GM12878 (cell line): ENCODE data around the gene CCNL2. TPM values are rescaled to one million over a fixed set of nuclear protein-coding genes. Genes with fewer than 3 reads are reported as not detected.

Source experiments
- ATAC-seq: fragments of 200-7000 bp; cut with Tn5 transposase; 3 replicates; pipeline ENCODE4 v1.9.1; 2020; ENCODE audit warnings: mild to moderate bottlenecking, moderate library complexity
- BruUV-seq: library from RNA; stranded (reverse); fragments of 400-500 nt; replicated peaks from 2 replicates; lab custom pipeline; 2021; lab: Mats Ljungman, UMichigan
- CTCF ChIA-PET: fragments of 300-600 bp; sonication (Branson Sonifier 250); formaldehyde crosslinking; extraction: SDS; loops from one replicate; lab custom pipeline; 2021; ENCODE audit warnings: inconsistent platforms; lab: Yijun Ruan, JAX
- POLR2A ChIA-PET: fragments of 350-600 bp; formaldehyde crosslinking; extraction: SDS; loops from one replicate; lab custom pipeline; 2021; ENCODE audit warnings: inconsistent platforms; lab: Charles Lee
- RAD21 ChIA-PET: fragments of 300-600 bp; sonication (Branson Sonifier 250); formaldehyde crosslinking; loops from one replicate; lab custom pipeline; 2023; ENCODE audit warnings: antibody characterized with exemption; ENCODE audit not compliant: unreplicated experiment; lab: Charles Lee
- SMC1A ChIA-PET: fragments of 300-600 bp; sonication (Branson Sonifier 250); formaldehyde crosslinking; loops from one replicate; lab custom pipeline; 2023; ENCODE audit not compliant: unreplicated experiment, uncharacterized antibody; lab: Charles Lee
- DNase-seq: peaks from one replicate; pipeline ENCODE4 v3.0.0-alpha.2; 2011; ENCODE audit warnings: low read depth, low spot score
- FAIRE-seq: peaks from 3 replicates; lab custom pipeline; 2011; peaks lifted over from hg19 to GRCh38; lab: Jason Lieb, UNC
- H2AFZ ChIP-seq: 2 replicates; pipeline ENCODE4 v1.6.0; 2011; ENCODE audit warnings: low read depth, low read length, control low read depth; ENCODE audit not compliant: control insufficient read depth
- H3K27ac ChIP-seq: 2 replicates; pipeline ENCODE4 v1.5.1; 2011; ENCODE audit warnings: control low read depth; ENCODE audit not compliant: control insufficient read depth, insufficient read depth
- H3K27me3 ChIP-seq, 2 experiments: replicated peaks in 1 of 2; 2 replicates each; pipeline versions ENCODE4 v1.6.0 to v1.6.1; 2011; ENCODE audit warnings: low read length in 1 of 2; ENCODE audit not compliant: control insufficient read depth in 2 of 2, insufficient read depth in 2 of 2
- H3K36me3 ChIP-seq, 2 experiments: 2 replicates each; pipeline ENCODE4 v1.5.1; 2011; ENCODE audit warnings: low read length in 1 of 2; ENCODE audit not compliant: control insufficient read depth in 2 of 2, insufficient read depth in 2 of 2
- H3K4me1 ChIP-seq: 2 replicates; pipeline ENCODE4 v1.6.1; 2011; ENCODE audit warnings: mild to moderate bottlenecking, low read length, moderate library complexity, mixed read lengths; ENCODE audit not compliant: control insufficient read depth, insufficient read depth
- H3K4me2 ChIP-seq: 2 replicates; pipeline ENCODE4 v1.6.0; 2011; ENCODE audit warnings: control low read depth; ENCODE audit not compliant: control insufficient read depth, insufficient read depth
- H3K4me3 ChIP-seq: fragments of 200-600 bp; sonication (generic); 2 replicates; pipeline ENCODE4 v1.5.1; 2016
- H3K79me2 ChIP-seq: 2 replicates; pipeline ENCODE4 v1.6.0; 2011; ENCODE audit warnings: low read length; ENCODE audit not compliant: control insufficient read depth, insufficient read depth
- H3K9ac ChIP-seq: 2 replicates; pipeline ENCODE4 v1.8.0; 2011; ENCODE audit warnings: low read length, control low read depth, mixed read lengths; ENCODE audit not compliant: control insufficient read depth, insufficient read depth
- H3K9me3 ChIP-seq: replicated peaks from 3 replicates; pipeline ENCODE4 v1.5.1; 2011; ENCODE audit warnings: mild to moderate bottlenecking, low read length; ENCODE audit not compliant: control insufficient read depth, insufficient read depth
- H4K20me1 ChIP-seq: 2 replicates; pipeline ENCODE4 v1.6.0; 2011; ENCODE audit not compliant: control insufficient read depth, insufficient read depth
- ATF7 ChIP-seq: fragments of 450-650 bp; IDR thresholded peaks from 2 replicates; pipeline ENCODE4 v1.6.1; 2016; ENCODE audit warnings: low read depth, mild to moderate bottlenecking
- BACH1 ChIP-seq: fragments of 450-650 bp; IDR thresholded peaks from 2 replicates; pipeline ENCODE4 v1.6.1; 2017; ENCODE audit warnings: mild to moderate bottlenecking, borderline replicate concordance
- CHD2 ChIP-seq: IDR thresholded peaks from 2 replicates; pipeline ENCODE4 v1.6.1; 2011; ENCODE audit warnings: low read depth, low read length, improper control_type of control experiment, borderline replicate concordance
- KDM1A ChIP-seq: fragments of 200-600 bp; sonication (generic); IDR thresholded peaks from 2 replicates; pipeline ENCODE4 v1.6.1; 2016; ENCODE audit warnings: borderline replicate concordance
- MEF2B ChIP-seq: fragments of 450-650 bp; IDR thresholded peaks from 2 replicates; pipeline ENCODE4 v1.6.1; 2018; ENCODE audit warnings: mild to moderate bottlenecking, moderate library complexity; ENCODE audit not compliant: partially characterized antibody, poor library complexity, severe bottlenecking
- PAX8 ChIP-seq: fragments of 450-650 bp; IDR thresholded peaks from 2 replicates; pipeline ENCODE4 v1.6.1; 2017; ENCODE audit warnings: mild to moderate bottlenecking, moderate library complexity
- POLR2AphosphoS2 ChIP-seq: IDR thresholded peaks from 2 replicates; pipeline ENCODE4 v1.6.1; 2011; ENCODE audit warnings: low read depth, mild to moderate bottlenecking, low read length, improper control_type of control experiment, moderate library complexity
- RBBP5 ChIP-seq: fragments of 200-600 bp; sonication (generic); conservative IDR thresholded peaks from 2 replicates; pipeline ENCODE4 v1.6.1; 2016
- RCOR1 ChIP-seq: conservative IDR thresholded peaks from 2 replicates; pipeline ENCODE4 v1.6.1; 2012; ENCODE audit warnings: low read depth, low read length, improper control_type of control experiment
- WGBS: methylation state at CpG from one replicate; pipeline ENCODE4 v1.1.6; 2016; ENCODE audit warnings: low lambda C conversion rate; ENCODE audit not compliant: insufficient replicate concordance, insufficient coverage; ENCODE audit errors: missing lambda C conversion rate; 5-methylcytosine and 5-hydroxymethylcytosine counted together
- in situ Hi-C: fragments of 300-500 bp; cut with MboI; formaldehyde crosslinking; loops from 9 replicates; pipeline ENCODE4 v1.14.3; 2018; ENCODE audit warnings: mixed read lengths
- intact Hi-C: fragments of 100-400 bp; cut with micrococcal nuclease; formaldehyde crosslinking; loops from one replicate; pipeline ENCODE4 v1.14.2; 2022; ENCODE audit not compliant: unreplicated experiment
- polyA plus RNA-seq, 11 experiments: library from polyadenylated mRNA; depleted of rRNA in 4 of 11; unstranded in 6 of 11; stranded (reverse) in 5 of 11; fragments of >200 nt; fragmentation: Nextera tagmentation in 4 of 11; fragmentation: Illumina TruSeq in 1 of 11; extraction: Ambion mirVana in 4 of 11; extraction: Trizol in 1 of 11; gene quantifications; 1 replicate in 1 of 11; 2 replicates in 10 of 11; pipeline versions ENCODE4 v1.2.1 to v1.2.3, GENCODE V29; 2011 to 2016; ENCODE audit warnings: inconsistent platforms in 2 of 11, missing spikeins in 2 of 11, low read depth in 1 of 11
- total RNA-seq, 4 experiments: library from RNA; depleted of rRNA in 3 of 4; stranded (reverse); fragments of >200 nt in 3 of 4; fragmentation: Illumina TruSeq in 1 of 4; extraction: Trizol in 1 of 4; gene quantifications; 2 replicates each; pipeline versions ENCODE4 v1.2.1 to v1.2.3, GENCODE V29; 2013 to 2021
- TF ChIP-seq, protein P1 (sequence below): IDR thresholded peaks from 2 replicates; pipeline ENCODE4 v1.6.1; 2012; ENCODE audit warnings: low read length, inconsistent platforms

The CCNL2 gene
- total and polyA plus RNA-seq, 10 of the 15 experiments (the other 5 are each of a cell fraction or from before 2014, with no cell fraction given) = 2.1 to 143 (median 101) TPM

DNA sequence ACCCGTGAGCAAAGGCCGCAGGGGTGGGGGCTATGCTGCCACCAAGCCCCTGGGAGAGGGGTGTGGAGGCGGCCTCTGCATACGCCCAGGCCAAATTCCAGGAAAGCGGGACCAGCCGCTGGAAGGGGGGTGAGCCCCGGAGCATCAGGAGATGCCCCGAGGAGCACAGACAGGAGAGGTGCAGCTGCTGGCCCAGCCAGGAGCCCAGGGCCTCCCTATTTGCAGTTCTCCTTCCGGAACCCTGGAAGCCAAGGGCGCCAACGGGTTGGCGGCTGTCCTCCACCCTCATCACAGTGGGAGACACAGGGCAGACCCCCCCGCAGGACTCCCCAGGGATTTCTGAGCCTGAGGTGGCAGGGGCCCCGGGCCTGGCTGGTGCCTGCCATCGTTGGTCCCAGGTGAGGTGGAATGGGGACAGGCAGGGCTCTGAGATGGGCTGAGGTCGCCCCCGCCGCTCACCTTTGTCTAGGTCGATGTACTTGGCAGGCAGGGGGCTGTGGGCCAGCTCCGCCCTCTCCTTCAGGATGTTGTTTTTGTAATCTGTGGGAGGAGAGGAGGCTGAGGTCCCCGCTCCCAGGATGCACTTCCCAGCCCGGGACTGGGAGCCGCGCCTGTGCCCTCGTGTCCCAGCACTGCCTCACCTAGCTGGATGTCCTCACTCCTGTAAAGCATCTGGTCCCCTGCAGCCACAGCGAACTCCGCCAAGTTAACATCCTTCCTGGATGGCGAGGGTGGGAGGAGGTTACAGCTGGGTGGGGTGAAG lies 45.6 kb downstream of the CCNL2 start (continued):
- TF ChIP-seq CHD2 = no peak
- TF ChIP-seq RCOR1 = no peak
- no peak for TF ChIP-seq PAX8
- TF ChIP-seq ATF7 = no peak
- no peak for TF ChIP-seq RBBP5
- TF ChIP-seq, protein P1, sequence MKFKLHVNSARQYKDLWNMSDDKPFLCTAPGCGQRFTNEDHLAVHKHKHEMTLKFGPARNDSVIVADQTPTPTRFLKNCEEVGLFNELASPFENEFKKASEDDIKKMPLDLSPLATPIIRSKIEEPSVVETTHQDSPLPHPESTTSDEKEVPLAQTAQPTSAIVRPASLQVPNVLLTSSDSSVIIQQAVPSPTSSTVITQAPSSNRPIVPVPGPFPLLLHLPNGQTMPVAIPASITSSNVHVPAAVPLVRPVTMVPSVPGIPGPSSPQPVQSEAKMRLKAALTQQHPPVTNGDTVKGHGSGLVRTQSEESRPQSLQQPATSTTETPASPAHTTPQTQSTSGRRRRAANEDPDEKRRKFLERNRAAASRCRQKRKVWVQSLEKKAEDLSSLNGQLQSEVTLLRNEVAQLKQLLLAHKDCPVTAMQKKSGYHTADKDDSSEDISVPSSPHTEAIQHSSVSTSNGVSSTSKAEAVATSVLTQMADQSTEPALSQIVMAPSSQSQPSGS = no peak
- no peak for TF ChIP-seq KDM1A

DNA sequence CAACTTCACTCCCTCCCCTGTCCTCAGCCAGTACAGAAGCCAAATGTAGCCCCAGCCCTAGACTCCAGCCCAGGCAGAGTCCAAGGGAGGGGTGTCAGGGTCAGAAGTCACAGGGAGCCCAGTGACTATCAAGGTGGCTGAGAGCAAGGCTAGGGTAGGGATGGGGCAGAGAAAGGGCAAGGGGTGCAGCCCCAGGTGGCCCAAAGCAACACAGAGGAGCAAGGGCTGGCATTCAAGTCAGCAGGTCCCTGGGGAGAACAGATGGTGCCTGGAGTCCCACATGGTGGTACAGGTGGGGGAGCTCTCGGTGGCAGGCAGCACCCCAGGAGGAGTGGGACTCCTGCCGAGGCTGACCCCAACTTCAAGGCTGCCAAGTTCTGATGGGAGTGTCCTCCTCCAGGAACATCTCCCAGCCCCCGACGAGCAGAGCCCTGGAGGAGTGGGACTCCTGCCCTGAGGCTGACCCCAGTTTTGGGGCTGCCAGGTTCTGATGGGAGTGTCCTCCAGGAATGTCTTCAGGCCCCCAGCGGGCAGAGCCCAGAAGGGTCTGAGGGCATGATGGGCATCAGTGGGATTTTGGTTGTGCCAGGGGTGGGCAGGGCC lies 46.2 kb downstream of the CCNL2 start:
- no peak for FAIRE-seq
- Histone ChIP-seq H3K9me3 (no peaks in the 10 kb centered on the region), H3K79me2 (peaks cover 2% of the 10 kb centered on the region), H3K4me1 (peaks cover 2% of the 10 kb centered on the region; the same call in 1 of the 2 replicates), H3K4me2 (no peak overlapping the region), H2AFZ (no peak overlapping the region), H3K27ac (no peak overlapping the region), H3K9ac (no peak overlapping the region), H3K27me3 (peaks cover 0 to 3% of the 10 kb centered on the region in 2 experiments; a peak in 2 of 4 replicates), H3K36me3 (no peaks in the 10 kb centered on the region), H4K20me1 (no peaks in the 10 kb centered on the region), H3K4me3 (no peak overlapping the region)
- no peak for ATAC-seq
- ChIA-PET CTCF (interaction anchor here (1.8 kb wide), 1 partner anchor 19 kb away, joined by 10 read pairs; no protein-coding TSS in a partner anchor), POLR2A (no interaction called here), RAD21 (no interaction called here), SMC1A (no interaction called here)
- intact Hi-C loops = no loop called here
- 40% methylated on average over 5 of the region's 5 CpGs for WGBS
- TF ChIP-seq POLR2AphosphoS2 (peak; percentile 38; the same call in 1 of the 2 replicates), BACH1 (no peak), MEF2B (peak; percentile 34)
- no TSS peak for BruUV-seq
- DNase-seq = no peak
- in situ Hi-C loops = no loop called here
